Prostate gland (tissue), 2 donors: Measurements from ENCODE around the gene HSDL1.

ENCODE experiments used
- CTCF ChIP-seq, 4 experiments: fragments of 200-600 bp in 2 of 4; fragments of 450-650 bp in 2 of 4; sonication (generic) in 2 of 4; IDR thresholded peaks; 1 replicate in 3 of 4; 2 replicates in 1 of 4; pipeline ENCODE4 v1.5.1; 2016 to 2019; ENCODE audit warnings: antibody characterized with exemption in 4 of 4, mild to moderate bottlenecking in 2 of 4, moderate library complexity in 2 of 4
- POLR2A ChIP-seq: fragments of 450-650 bp; IDR thresholded peaks from one replicate; pipeline ENCODE4 v1.6.1; 2016; ENCODE audit warnings: antibody characterized with exemption, mild to moderate bottlenecking
- POLR2AphosphoS5 ChIP-seq: sonication (generic); formaldehyde crosslinking; IDR thresholded peaks from one replicate; pipeline ENCODE4 v1.6.1; 2017; ENCODE audit warnings: antibody characterized with exemption

GRCh38 chr16:84155771-84156170, 10.8 kb upstream of the HSDL1 start:
- TF ChIP-seq POLR2A (no peak), CTCF (IDR thresholded peaks at IDR 0.05) (no peak), POLR2AphosphoS5 (no peak)
